Activated T-helper 9 cell treated with anti-CD3 and anti-CD28 coated beads, Interleukin-2, amount 50 U/mL, for 16 hours (primary cell): ENCODE measurements around the gene CSF1R.

ENCODE experiments used
- DNase-seq: peaks from one replicate; pipeline ENCODE4 v3.0.0-alpha.2; 2020; ENCODE audit warnings: low read depth

Gene CSF1R

GRCh38 chr5:150069672-150070627 is 16.4 kb downstream of the CSF1R start:
- no peak for DNase-seq

GRCh38 chr5:150068961-150069645 is 17.3 kb downstream of the CSF1R start:
- no peak for DNase-seq

- no peak for DNase-seq
Observed at GRCh38 chr5:150068472-150068871, 17.9 kb downstream of the CSF1R start.

- no peak for DNase-seq
Observed at GRCh38 chr5:150068071-150068470, 18.3 kb downstream of the CSF1R start.

GRCh38 chr5:150067405-150067960 is 18.9 kb downstream of the CSF1R start:
- DNase-seq: no peak

- DNase-seq: no peak
Observed at GRCh38 chr5:150066901-150067396, 19.4 kb downstream of the CSF1R start.

GRCh38 chr5:150066436-150066835 is 19.9 kb downstream of the CSF1R start:
- DNase-seq: no peak

- no peak for DNase-seq
Observed at GRCh38 chr5:150065886-150066285, 20.5 kb downstream of the CSF1R start.

- DNase-seq: no peak
Observed at GRCh38 chr5:150065346-150065745, 21.0 kb downstream of the CSF1R start.

- DNase-seq: no peak
Observed at GRCh38 chr5:150064681-150065220, 21.6 kb downstream of the CSF1R start.

- no peak for DNase-seq
Observed at GRCh38 chr5:150063638-150064037, 22.7 kb downstream of the CSF1R start.

GRCh38 chr5:150062216-150062922 is 24.0 kb downstream of the CSF1R start:
- no peak for DNase-seq

- DNase-seq: no peak
Observed at GRCh38 chr5:150061538-150061995, 24.8 kb downstream of the CSF1R start.

GRCh38 chr5:150060471-150060870 is 25.9 kb downstream of the CSF1R start:
- no peak for DNase-seq

- no peak for DNase-seq
Observed at GRCh38 chr5:150059623-150060022, 26.7 kb downstream of the CSF1R start.

GRCh38 chr5:150058480-150059126 is 27.8 kb downstream of the CSF1R start:
- DNase-seq: no peak

- DNase-seq: no peak
Observed at GRCh38 chr5:150057996-150058395, 28.4 kb downstream of the CSF1R start.

- no peak for DNase-seq
Observed at GRCh38 chr5:150057511-150057910, 28.8 kb downstream of the CSF1R start.

- DNase-seq: no peak
Observed at GRCh38 chr5:150057052-150057451, 29.3 kb downstream of the CSF1R start.

GRCh38 chr5:150056075-150056443 is 30.3 kb downstream of the CSF1R start:
- no peak for DNase-seq
